ENCODE measurements around the gene SDK2. TPM values are rescaled to one million over a fixed set of nuclear protein-coding genes. Genes with fewer than 3 reads are reported as not detected.

The SDK2 gene
- total and polyA plus RNA-seq, 9 of the 15 experiments (the other 6 are each of a cell fraction or from before 2014, with no cell fraction given) = 0.04 TPM; not detected in 8

DNA sequence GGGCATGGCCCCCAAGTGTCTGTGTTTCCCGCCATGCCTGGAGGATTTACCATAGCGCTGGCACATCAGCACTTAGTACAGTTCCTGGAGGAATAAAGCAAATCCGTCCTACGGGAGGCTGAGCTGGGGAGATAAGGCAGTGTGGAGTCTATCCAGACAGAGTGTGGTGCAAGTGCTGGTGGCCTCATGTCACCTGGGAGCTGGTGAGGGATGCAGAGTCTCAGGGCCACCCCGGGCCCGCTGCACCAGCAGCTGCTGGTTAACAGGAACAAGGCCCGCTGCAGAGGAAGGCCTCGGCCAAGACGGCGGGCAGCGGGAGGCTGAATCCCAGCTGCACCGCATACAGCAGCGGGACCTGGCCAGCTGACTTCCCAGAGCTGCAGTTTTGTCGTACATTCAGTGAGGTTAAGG, 275.1 kb downstream of the SDK2 start (continued):
- TF ChIP-seq MEIS2 (IDR thresholded peaks at IDR 0.05; ENCODE audit: partially characterized antibody) (peak; percentile 8), ZFP1 (CRISPR knock-in tag; IDR thresholded peaks at IDR 0.05) (no peak), ARID1B (IDR thresholded peaks at IDR 0.05) (peak; percentile 70), MTF1 (CRISPR knock-in tag; IDR thresholded peaks at IDR 0.05; ENCODE audit: borderline replicate concordance) (no peak), ZNF584 (CRISPR knock-in tag; IDR thresholded peaks at IDR 0.05; ENCODE audit: low read depth) (no peak), KDM1A (IDR thresholded peaks at IDR 0.05) (peak; percentile 11 to 48; a peak in 1 of 4 replicates), SMARCB1 (IDR thresholded peaks at IDR 0.05; ENCODE audit: insufficient read length, low read depth) (no peak), PPARD (CRISPR knock-in tag; IDR thresholded peaks at IDR 0.05) (no peak)
- TF ChIP-seq, protein P1, sequence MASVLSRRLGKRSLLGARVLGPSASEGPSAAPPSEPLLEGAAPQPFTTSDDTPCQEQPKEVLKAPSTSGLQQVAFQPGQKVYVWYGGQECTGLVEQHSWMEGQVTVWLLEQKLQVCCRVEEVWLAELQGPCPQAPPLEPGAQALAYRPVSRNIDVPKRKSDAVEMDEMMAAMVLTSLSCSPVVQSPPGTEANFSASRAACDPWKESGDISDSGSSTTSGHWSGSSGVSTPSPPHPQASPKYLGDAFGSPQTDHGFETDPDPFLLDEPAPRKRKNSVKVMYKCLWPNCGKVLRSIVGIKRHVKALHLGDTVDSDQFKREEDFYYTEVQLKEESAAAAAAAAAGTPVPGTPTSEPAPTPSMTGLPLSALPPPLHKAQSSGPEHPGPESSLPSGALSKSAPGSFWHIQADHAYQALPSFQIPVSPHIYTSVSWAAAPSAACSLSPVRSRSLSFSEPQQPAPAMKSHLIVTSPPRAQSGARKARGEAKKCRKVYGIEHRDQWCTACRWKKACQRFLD (CRISPR knock-in tag; IDR thresholded peaks at IDR 0.05) = no peak
- TF ChIP-seq, protein P2, sequence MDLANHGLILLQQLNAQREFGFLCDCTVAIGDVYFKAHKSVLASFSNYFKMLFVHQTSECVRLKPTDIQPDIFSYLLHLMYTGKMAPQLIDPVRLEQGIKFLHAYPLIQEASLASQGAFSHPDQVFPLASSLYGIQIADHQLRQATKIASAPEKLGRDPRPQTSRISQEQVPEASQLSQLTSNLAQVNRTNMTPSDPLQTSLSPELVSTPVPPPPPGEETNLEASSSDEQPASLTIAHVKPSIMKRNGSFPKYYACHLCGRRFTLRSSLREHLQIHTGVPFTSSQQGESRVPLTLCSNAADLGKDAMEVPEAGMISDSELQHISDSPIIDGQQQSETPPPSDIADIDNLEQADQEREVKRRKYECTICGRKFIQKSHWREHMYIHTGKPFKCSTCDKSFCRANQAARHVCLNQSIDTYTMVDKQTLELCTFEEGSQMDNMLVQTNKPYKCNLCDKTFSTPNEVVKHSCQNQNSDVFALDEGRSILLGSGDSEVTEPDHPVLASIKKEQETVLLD (IDR thresholded peaks at IDR 0.05) = no peak
- TF ChIP-seq, protein P3, sequence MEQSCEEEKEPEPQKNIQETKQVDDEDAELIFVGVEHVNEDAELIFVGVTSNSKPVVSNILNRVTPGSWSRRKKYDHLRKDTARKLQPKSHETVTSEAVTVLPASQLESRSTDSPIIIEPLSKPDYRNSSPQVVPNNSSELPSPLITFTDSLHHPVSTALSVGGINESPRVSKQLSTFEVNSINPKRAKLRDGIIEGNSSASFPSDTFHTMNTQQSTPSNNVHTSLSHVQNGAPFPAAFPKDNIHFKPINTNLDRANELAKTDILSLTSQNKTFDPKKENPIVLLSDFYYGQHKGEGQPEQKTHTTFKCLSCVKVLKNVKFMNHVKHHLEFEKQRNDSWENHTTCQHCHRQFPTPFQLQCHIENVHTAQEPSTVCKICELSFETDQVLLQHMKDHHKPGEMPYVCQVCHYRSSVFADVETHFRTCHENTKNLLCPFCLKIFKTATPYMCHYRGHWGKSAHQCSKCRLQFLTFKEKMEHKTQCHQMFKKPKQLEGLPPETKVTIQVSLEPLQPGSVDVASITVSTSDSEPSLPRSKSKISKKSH (CRISPR knock-in tag; IDR thresholded peaks at IDR 0.05) = no peak
- TF ChIP-seq, protein P4, sequence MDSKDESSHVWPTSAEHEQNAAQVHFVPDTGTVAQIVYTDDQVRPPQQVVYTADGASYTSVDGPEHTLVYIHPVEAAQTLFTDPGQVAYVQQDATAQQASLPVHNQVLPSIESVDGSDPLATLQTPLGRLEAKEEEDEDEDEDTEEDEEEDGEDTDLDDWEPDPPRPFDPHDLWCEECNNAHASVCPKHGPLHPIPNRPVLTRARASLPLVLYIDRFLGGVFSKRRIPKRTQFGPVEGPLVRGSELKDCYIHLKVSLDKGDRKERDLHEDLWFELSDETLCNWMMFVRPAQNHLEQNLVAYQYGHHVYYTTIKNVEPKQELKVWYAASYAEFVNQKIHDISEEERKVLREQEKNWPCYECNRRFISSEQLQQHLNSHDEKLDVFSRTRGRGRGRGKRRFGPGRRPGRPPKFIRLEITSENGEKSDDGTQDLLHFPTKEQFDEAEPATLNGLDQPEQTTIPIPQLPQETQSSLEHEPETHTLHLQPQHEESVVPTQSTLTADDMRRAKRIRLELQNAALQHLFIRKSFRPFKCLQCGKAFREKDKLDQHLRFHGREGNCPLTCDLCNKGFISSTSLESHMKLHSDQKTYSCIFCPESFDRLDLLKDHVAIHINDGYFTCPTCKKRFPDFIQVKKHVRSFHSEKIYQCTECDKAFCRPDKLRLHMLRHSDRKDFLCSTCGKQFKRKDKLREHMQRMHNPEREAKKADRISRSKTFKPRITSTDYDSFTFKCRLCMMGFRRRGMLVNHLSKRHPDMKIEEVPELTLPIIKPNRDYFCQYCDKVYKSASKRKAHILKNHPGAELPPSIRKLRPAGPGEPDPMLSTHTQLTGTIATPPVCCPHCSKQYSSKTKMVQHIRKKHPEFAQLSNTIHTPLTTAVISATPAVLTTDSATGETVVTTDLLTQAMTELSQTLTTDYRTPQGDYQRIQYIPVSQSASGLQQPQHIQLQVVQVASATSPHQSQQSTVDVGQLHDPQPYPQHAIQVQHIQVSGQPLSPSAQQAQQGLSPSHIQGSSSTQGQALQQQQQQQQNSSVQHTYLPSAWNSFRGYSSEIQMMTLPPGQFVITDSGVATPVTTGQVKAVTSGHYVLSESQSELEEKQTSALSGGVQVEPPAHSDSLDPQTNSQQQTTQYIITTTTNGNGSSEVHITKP (IDR thresholded peaks at IDR 0.05; ENCODE audit: partially characterized antibody) = no peak
- TF ChIP-seq, protein P5, sequence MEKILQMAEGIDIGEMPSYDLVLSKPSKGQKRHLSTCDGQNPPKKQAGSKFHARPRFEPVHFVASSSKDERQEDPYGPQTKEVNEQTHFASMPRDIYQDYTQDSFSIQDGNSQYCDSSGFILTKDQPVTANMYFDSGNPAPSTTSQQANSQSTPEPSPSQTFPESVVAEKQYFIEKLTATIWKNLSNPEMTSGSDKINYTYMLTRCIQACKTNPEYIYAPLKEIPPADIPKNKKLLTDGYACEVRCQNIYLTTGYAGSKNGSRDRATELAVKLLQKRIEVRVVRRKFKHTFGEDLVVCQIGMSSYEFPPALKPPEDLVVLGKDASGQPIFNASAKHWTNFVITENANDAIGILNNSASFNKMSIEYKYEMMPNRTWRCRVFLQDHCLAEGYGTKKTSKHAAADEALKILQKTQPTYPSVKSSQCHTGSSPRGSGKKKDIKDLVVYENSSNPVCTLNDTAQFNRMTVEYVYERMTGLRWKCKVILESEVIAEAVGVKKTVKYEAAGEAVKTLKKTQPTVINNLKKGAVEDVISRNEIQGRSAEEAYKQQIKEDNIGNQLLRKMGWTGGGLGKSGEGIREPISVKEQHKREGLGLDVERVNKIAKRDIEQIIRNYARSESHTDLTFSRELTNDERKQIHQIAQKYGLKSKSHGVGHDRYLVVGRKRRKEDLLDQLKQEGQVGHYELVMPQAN (IDR thresholded peaks at IDR 0.05; ENCODE audit: borderline replicate concordance) = no peak

All from K562 (cell line).